Stomach (tissue), 4 donors: Measurements from ENCODE around the gene PRDM7.

Experiments used
- EP300 ChIP-seq: sonication (generic); formaldehyde crosslinking; IDR thresholded peaks from one replicate; pipeline ENCODE4 v1.6.1; 2017; ENCODE audit warnings: antibody characterized with exemption
- POLR2A ChIP-seq, 4 donors: fragments of 450-650 bp; IDR thresholded peaks; one replicate each; pipeline ENCODE4 v1.6.1; 2016; ENCODE audit warnings: antibody characterized with exemption in 4 of 4, control low read depth in 2 of 4, mild to moderate bottlenecking in 1 of 4, moderate library complexity in 1 of 4
- POLR2AphosphoS5 ChIP-seq, 3 donors: sonication (generic); formaldehyde crosslinking; IDR thresholded peaks; one replicate each; pipeline ENCODE4 v1.6.1; 2016; ENCODE audit warnings: antibody characterized with exemption in 3 of 3
- TF ChIP-seq, protein P1 (sequence below), 7 experiments: fragments of 450-650 bp in 4 of 7; fragments of 200-600 bp in 3 of 7; sonication (generic) in 3 of 7; IDR thresholded peaks; one replicate each; pipeline ENCODE4 v1.5.1; 2016 to 2019; ENCODE audit warnings: antibody characterized with exemption in 7 of 7, control low read depth in 2 of 7, mild to moderate bottlenecking in 1 of 7

DNA sequence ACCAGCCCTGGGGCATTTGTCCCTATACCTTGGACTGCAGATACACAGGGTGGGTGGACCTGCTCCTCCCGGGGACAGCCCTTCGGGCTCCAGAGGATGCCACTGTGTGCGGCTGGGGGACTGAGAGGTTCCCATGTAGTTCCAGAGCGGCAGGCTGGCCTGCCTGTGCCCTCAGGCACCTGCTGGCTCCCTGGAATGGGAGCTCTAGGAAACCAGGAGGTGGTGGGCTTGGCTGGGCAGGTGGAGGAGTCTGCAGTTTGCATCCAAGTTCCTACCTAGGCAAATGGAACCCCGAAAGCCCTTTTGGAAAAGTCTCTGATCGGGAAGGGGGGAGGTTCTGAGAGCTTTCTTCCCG lies 58.9 kb downstream of the PRDM7 start:
- TF ChIP-seq, protein P1, sequence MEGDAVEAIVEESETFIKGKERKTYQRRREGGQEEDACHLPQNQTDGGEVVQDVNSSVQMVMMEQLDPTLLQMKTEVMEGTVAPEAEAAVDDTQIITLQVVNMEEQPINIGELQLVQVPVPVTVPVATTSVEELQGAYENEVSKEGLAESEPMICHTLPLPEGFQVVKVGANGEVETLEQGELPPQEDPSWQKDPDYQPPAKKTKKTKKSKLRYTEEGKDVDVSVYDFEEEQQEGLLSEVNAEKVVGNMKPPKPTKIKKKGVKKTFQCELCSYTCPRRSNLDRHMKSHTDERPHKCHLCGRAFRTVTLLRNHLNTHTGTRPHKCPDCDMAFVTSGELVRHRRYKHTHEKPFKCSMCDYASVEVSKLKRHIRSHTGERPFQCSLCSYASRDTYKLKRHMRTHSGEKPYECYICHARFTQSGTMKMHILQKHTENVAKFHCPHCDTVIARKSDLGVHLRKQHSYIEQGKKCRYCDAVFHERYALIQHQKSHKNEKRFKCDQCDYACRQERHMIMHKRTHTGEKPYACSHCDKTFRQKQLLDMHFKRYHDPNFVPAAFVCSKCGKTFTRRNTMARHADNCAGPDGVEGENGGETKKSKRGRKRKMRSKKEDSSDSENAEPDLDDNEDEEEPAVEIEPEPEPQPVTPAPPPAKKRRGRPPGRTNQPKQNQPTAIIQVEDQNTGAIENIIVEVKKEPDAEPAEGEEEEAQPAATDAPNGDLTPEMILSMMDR (IDR thresholded peaks at IDR 0.05) = no peak
- TF ChIP-seq POLR2A (IDR thresholded peaks at IDR 0.05) (no peak), POLR2AphosphoS5 (IDR thresholded peaks at IDR 0.05) (no peak), EP300 (no peak)
